Upper lobe of right lung (tissue), 1 donor: ENCODE data around the gene SLC25A21. TPM values are rescaled to one million over a fixed set of nuclear protein-coding genes. Genes with fewer than 3 reads are reported as not detected.

Experiments
- ATAC-seq: fragments of 200-7000 bp; cut with Tn5 transposase; one replicate; pipeline ENCODE4 v1.9.1; 2020; ENCODE audit warnings: mild to moderate bottlenecking, moderate library complexity
- DNase-seq: peaks from one replicate; pipeline ENCODE4 v3.0.0-alpha.2; 2020
- H3K27ac ChIP-seq: fragments of 200-600 bp; one replicate; pipeline ENCODE4 v1.8.0; 2022
- H3K27me3 ChIP-seq: fragments of 200-600 bp; one replicate; pipeline ENCODE4 v1.8.0; 2022; ENCODE audit warnings: mild to moderate bottlenecking
- H3K36me3 ChIP-seq: fragments of 200-600 bp; one replicate; pipeline ENCODE4 v1.8.0; 2022
- H3K4me1 ChIP-seq: fragments of 200-600 bp; one replicate; pipeline ENCODE4 v1.8.0; 2022
- H3K4me3 ChIP-seq: fragments of 200-600 bp; one replicate; pipeline ENCODE4 v1.8.0; 2022; ENCODE audit warnings: mild to moderate bottlenecking
- H3K9me3 ChIP-seq: fragments of 200-600 bp; one replicate; pipeline ENCODE4 v1.8.0; 2022
- CTCF ChIP-seq: fragments of 200-600 bp; IDR thresholded peaks from one replicate; pipeline ENCODE4 v1.8.0; 2022; ENCODE audit warnings: antibody characterized with exemption
- intact Hi-C: fragments of 100-400 bp; cut with DNase I; formaldehyde crosslinking; loops from one replicate; pipeline ENCODE4 v1.11.0; 2022
- total RNA-seq: library from RNA; stranded (reverse); fragmentation: NEBNext Ultra II Directional; extraction: Animal tissue kit (Norgen Biotek cat#: 25700); gene quantifications from one replicate; pipeline ENCODE4 v1.2.1, GENCODE V29; 2021
- donor health status: DM: no; HTN: yes; CAD: no; lungs with severe emphysema.

SLC25A21 gene
- total RNA-seq, 1 donor from 2014 or later, result 0.35 TPM

DNA sequence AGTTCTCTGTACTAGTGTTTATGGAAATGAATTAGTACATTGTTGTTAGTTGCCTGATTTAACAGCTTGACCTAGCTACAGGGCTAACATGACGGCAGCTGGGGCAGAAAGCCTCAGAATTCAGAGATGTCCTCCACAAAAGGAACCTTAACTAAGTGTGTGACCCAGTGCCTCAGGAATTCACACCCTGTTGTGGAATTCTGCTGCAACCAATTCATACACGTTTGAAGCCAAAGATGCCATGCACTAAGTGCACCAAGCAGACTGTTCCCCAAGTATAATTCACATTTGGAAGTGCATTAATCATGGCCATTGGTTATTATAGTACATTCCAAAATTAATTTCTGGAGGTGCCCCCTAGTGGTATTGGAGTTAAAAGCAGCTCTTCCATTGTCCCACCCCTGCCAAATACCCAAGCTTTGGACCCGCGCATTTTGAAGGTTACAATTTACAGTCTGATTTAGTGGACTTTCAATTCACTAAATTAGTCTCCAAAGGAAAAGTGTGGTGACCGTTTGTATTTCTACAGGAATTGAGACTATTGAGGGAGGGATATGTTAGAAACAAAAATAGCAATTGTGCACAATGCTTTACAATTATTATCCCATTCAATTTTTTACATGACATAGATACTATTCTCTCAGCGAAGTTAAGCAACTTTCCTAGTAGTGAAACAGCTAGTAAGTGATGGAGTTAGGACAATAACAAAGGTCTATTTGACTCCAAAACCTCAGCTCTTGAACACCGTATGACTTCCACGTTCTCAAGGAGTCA, 424.8 kb downstream of the SLC25A21 start:
- H3K36me3 ChIP-seq, result no peaks in the 10 kb centered on the region

GRCh38 chr14:36746872-36747271, 425.5 kb downstream of the SLC25A21 start:
- ATAC-seq, result no peak
- H3K9me3 ChIP-seq, result no peaks in the 10 kb centered on the region
- no peaks in the 10 kb centered on the region for H3K4me1 ChIP-seq
- H3K27me3 ChIP-seq, result no peaks in the 10 kb centered on the region
- no peak overlapping the region for H3K27ac ChIP-seq
- DNase-seq, result no peak
- intact Hi-C loops, result no loop called here
- no peak for TF ChIP-seq CTCF
- H3K4me3 ChIP-seq, result no peak overlapping the region
- no peaks in the 10 kb centered on the region for H3K36me3 ChIP-seq

More for the DNA sequence above, 424.8 kb downstream of the SLC25A21 start:
- intact Hi-C loops, result no loop called here
- no peak overlapping the region for H3K27ac ChIP-seq
- H3K4me3 ChIP-seq, result no peak overlapping the region
- no peaks in the 10 kb centered on the region for H3K27me3 ChIP-seq
- no peaks in the 10 kb centered on the region for H3K9me3 ChIP-seq
- ATAC-seq (peak; percentile 39), DNase-seq (no peak)
- peak; percentile 42 for TF ChIP-seq CTCF
- H3K4me1 ChIP-seq, result no peaks in the 10 kb centered on the region

DNA sequence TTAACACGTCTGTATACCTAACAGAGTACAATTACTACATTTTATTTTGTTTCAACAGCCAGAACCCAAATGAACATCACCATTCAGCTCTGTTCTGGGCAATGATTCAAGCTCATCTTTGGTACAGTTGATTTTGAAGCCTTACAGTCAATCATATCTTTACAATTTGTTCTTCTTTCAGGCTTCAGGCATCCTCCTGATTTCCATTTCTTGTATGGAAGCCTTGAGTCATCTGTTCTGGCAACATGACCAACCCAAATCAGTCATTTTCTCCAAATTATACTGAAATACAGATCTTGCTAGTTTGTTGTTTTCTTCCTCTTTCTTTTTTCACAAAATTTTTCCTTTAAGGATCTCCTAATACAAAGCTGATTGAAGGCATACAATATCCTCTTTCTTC, 430.5 kb downstream of the SLC25A21 start:
- intact Hi-C loops, result no loop called here
- H3K27ac ChIP-seq, result no peak overlapping the region
- H3K36me3 ChIP-seq, result no peaks in the 10 kb centered on the region
- no peak for TF ChIP-seq CTCF
- no peak for ATAC-seq
- no peaks in the 10 kb centered on the region for H3K4me1 ChIP-seq
- no peak overlapping the region for H3K4me3 ChIP-seq
- no peak for DNase-seq
- no peaks in the 10 kb centered on the region for H3K27me3 ChIP-seq
- no peaks in the 10 kb centered on the region for H3K9me3 ChIP-seq

DNA sequence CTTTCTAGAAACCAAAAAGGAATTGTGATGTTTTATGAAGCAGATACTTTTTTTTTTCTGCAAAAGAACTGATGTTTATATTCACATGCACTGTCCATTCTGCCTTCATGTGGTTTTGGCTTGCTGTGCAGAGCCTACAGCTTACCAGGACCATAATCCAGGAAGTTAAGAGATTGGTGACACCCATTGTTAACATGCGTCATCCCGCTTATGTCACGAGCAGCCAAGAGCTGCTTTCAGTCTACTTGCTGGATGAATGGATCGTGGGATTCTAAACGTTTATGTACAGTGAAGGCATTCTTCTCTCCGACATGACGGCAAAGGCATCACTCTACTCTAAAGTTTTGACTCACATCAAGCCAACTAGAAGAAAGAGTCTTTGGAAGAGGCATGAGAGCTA, 434.1 kb downstream of the SLC25A21 start:
- no peak for DNase-seq
- intact Hi-C loops, result no loop called here
- no peak overlapping the region for H3K4me3 ChIP-seq
- no peaks in the 10 kb centered on the region for H3K36me3 ChIP-seq
- no peaks in the 10 kb centered on the region for H3K4me1 ChIP-seq
- H3K27ac ChIP-seq, result no peak overlapping the region
- H3K27me3 ChIP-seq, result no peaks in the 10 kb centered on the region
- no peak for TF ChIP-seq CTCF
- H3K9me3 ChIP-seq, result no peaks in the 10 kb centered on the region
- no peak for ATAC-seq

DNA sequence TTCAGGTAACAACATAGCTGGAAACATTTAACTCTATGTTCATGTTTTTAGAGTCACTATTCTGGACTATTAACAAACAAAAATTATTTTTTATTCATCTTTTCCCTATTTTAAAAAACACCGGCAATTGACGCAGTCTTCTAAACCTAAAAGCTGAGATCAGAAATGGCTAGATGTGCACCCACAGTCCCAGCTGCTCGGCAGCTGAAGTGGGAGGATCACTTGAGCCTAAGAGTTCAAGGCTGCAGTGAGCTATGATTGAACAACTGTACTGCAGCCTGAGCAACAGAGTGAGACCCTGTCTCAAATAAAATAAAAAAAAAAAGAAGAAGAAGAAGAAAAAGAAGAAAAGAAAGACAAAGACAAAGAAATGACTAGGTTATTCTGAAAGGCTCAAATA, 446.3 kb downstream of the SLC25A21 start:
- no peak for TF ChIP-seq CTCF
- no peaks in the 10 kb centered on the region for H3K36me3 ChIP-seq
- no peaks in the 10 kb centered on the region for H3K9me3 ChIP-seq
- intact Hi-C loops, result no loop called here
- ATAC-seq (no peak), DNase-seq (no peak)
- H3K4me3 ChIP-seq, result no peak overlapping the region
- H3K27me3 ChIP-seq, result no peaks in the 10 kb centered on the region
- no peak overlapping the region for H3K27ac ChIP-seq
- H3K4me1 ChIP-seq, result no peaks in the 10 kb centered on the region

GRCh38 chr14:36724162-36724561, 448.2 kb downstream of the SLC25A21 start:
- no peaks in the 10 kb centered on the region for H3K36me3 ChIP-seq
- no peak for DNase-seq

More at GRCh38 chr14:36724162-36724561, 448.2 kb downstream of the SLC25A21 start:
- no peak overlapping the region for H3K4me3 ChIP-seq
- no peaks in the 10 kb centered on the region for H3K9me3 ChIP-seq
- TF ChIP-seq CTCF, result no peak
- no peaks in the 10 kb centered on the region for H3K27me3 ChIP-seq
- intact Hi-C loops, result no loop called here
- H3K27ac ChIP-seq, result no peak overlapping the region
- ATAC-seq, result no peak
- H3K4me1 ChIP-seq, result no peaks in the 10 kb centered on the region
